Fibroblast of skin of left quadriceps (primary cell): Measurements from ENCODE around the gene KMT2E.

Experiments used
- DNase-seq, 2 experiments: peaks; one replicate each; pipeline ENCODE4 v3.0.0-alpha.2; 2013; ENCODE audit warnings: low read depth in 2 of 2

Gene KMT2E

DNA sequence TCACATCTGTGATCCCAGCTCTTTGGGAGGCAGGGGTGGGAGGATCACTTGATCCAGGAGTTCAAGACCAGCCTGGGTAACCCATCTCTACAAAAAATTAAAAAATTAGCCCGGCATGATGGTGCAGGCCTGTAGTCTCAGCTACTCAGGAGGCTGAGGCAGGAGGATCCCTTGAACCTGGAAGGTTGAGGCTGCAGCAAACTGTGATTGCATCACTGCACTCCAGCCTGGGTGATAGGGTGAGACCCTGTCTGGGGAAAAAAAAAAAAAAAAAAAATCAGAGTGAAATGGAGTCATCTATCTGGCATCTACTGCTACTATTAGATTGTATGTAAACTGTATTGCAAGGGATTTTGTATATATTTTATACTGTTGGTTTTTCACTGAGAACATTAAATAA lies 59.1 kb downstream of the KMT2E start:
- DNase-seq = no peak

DNA sequence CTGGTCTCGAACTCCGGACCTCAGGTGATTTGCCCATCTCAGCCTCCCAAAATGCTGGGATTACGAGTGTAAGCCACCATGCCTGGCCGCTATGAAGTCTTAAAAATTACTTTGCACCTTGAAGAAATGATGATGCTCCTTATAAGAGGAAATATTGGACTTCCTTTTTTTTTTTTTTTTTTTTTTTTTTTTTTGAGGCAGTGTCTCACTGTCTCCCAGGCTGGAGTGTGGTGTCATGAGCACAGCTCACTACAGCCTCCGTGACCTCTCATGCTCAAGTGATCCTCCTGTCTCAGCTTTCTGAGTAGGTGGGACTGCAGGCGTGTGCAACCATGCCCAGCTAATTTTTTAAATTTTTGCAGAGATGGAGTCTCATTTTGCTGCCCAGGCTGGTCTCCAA lies 65.3 kb downstream of the KMT2E start:
- no peak for DNase-seq

GRCh38 chr7:105084581-105084980 lies 70.6 kb downstream of the KMT2E start:
- no peak for DNase-seq

- DNase-seq = no peak
These were observed 72.8 kb downstream of the KMT2E start for GRCh38 chr7:105086850-105087249.

DNA sequence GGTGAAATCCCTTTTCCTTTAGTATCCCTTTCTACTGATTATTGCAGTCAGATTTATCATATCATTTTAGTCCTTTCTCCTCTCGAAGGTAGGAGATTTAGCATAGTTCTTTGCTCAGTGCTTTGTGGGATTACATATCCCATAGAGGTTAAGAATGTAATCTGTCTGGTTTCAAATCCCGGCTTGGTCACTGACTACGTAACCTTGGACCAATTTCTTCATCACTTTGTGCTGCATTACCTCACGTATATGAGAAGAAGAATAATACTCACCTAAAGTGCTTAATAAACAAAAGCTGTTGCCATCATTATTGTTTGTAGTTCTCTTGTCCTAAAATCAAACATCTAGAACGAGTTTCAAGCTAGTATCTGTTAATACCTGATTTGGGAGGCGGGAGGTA lies 74.0 kb downstream of the KMT2E start:
- DNase-seq = no peak

DNA sequence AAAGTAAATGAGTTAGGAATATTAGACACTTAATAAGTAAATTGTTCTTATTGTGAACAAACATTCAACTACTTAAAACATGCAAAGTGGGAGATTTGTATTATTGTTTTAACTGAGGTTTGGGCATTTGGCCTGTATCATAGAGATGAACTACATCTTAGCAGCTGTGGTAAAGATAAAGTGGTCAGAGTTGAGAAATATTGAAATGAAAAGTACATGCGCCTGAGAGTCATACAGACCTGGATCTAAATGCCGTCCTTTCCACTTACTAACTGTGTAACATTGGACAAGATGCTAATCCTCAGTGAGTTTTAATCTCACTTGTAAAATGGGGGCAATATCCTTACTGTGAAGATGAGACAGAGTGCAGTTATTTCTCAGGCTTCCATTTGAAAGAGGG lies 74.5 kb downstream of the KMT2E start:
- no peak for DNase-seq

- no peak for DNase-seq
These were observed 81.0 kb downstream of the KMT2E start for GRCh38 chr7:105094966-105095365.

- DNase-seq = no peak
These were observed 82.3 kb downstream of the KMT2E start for GRCh38 chr7:105096306-105096705.

DNA sequence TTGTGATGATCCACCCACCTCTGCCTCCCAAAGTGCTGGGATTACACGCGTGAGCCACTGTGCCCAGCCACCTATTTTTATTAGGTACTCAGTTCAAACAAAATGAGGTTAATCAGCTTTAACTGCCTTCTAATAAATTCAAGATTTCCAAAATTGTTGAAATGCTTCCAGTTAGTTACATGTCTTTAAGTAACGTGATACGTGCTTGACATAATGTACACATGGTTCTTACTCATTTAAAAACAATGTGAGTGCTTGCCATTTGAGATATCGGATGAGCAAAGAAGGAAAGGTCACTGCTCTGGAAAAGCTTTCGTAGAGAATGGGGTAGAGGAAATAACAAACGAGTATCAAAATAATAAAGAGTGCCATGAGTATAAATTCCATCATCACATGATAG lies 83.6 kb downstream of the KMT2E start:
- DNase-seq = peak; percentile 88

GRCh38 chr7:105098863-105099515 lies 85.0 kb downstream of the KMT2E start:
- no peak for DNase-seq

- no peak for DNase-seq
These were observed 87.9 kb downstream of the KMT2E start for GRCh38 chr7:105101864-105102263.

- no peak for DNase-seq
These were observed 88.8 kb downstream of the KMT2E start for GRCh38 chr7:105102557-105103352.

DNA sequence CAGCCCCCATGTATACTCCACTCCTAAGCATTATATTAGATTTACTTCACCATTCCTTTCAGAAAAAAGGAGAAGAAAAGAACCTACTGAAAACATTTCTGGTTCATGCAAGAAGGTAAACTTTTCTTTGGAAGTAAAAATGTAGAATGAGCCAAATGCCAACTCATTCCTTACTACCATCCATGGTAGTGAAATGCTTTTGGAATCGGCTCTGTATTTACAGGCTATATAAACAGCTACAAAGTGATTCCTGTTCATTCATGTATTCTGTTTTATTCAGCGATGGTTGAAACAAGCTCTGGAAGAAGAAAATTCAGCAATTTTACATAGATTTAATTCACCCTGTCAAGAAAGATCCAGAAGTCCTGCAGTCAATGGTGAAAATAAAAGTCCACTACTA lies 91.6 kb downstream of the KMT2E start:
- DNase-seq = no peak

GRCh38 chr7:105106473-105106872 lies 92.5 kb downstream of the KMT2E start:
- no peak for DNase-seq

DNA sequence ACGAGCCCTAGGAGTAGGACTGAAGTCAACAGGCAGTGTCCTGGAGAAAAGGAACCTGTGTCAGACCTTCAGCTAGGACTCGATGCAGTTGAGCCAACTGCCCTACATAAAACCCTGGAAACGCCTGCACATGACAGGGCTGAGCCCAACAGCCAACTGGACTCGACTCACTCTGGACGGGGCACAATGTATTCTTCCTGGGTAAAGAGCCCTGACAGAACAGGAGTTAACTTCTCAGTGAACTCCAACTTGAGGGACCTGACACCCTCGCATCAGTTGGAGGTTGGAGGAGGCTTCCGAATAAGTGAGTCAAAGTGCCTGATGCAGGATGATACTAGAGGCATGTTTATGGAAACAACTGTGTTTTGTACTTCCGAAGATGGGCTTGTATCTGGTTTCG lies 93.5 kb downstream of the KMT2E start:
- DNase-seq = no peak

- DNase-seq = no peak
These were observed 98.7 kb downstream of the KMT2E start for GRCh38 chr7:105112440-105113418.

DNA sequence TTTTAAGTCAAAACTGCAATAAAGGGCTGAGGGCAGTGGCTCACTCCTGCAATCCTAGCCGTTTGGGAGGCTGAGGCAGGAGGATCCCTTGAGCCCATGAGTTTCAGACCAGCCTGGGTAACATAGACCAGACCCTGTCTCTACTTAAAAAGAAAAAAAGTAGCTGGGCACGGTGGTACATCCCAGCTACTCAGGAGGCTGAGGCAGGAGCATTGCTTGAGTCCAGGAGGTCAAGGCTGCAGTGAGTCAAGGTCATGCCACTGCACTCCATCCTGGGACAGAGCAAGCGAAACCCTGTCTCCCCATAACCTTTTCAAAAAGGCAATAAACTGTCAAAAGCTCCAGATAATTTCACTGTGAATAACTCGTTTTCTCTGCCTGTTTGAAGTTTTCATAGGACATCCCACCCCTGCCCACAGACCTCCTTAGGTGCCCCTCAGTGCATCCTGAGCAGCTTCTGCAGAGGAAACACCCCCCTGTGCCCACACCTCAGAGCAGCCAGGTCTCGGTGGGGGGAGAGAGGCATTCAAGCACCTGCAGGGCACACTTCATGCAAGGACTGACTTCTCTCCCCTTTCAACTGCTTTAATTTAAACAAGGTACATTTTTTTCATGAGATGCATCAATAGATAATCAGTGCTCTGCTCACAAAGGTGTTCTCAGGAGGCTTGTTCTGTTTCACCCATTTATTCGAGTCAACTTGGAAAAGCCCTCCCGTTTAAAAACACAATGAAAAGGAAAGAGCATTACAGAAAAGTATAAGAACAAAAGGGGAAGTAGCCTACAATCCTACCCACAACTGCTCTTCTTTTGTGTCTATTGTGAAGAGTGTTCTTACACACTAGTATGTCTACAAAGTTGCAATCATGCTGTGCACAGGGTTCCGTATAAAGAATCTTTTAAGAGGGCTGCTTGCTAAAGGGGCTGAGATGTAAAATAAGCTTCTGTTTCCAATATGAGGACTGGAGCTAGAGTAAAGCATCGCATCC lies 104.9 kb downstream of the KMT2E start:
- no peak for DNase-seq

GRCh38 chr7:105122619-105123018 lies 108.6 kb downstream of the KMT2E start:
- no peak for DNase-seq

GRCh38 chr7:105125745-105126144 lies 111.7 kb downstream of the KMT2E start:
- DNase-seq = no peak

- DNase-seq = no peak
These were observed 112.5 kb downstream of the KMT2E start for GRCh38 chr7:105126436-105126975.

GRCh38 chr7:105127179-105127578 lies 113.2 kb downstream of the KMT2E start:
- no peak for DNase-seq
